NCI-H2171 treated with DMSO at 0.1 percent for 48 hours (cell line): Measurements from ENCODE around the gene PTCD2.
A peak's percentile ranks its signal among the peaks of the same experiment; 100 is the strongest.

Experiments used
- DNase-seq: peaks from one replicate; lab custom pipeline; 2025; lab: John Stamatoyannopoulos, UW

PTCD2 gene

DNA sequence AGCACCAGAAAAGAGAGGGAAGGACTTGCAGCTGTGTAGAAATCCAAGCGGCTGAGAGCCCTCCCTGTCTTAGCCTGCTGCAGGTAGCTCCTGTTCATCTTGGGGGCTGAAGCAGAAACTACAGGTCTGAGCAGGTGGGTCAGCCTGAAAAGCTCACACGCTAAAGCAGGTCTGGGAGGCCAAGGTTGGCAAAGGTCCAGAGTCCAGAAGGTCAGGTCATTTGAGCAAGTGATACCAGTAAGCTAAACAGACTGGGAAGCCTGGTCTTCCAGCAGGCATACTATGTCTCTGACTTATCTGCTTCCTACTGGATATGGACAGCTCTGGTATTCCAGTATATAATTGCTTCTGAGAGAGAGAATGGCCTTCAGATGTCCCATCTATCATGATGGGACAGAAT lies 26.2 kb downstream of the PTCD2 start:
- DNase-seq, result no peak

DNA sequence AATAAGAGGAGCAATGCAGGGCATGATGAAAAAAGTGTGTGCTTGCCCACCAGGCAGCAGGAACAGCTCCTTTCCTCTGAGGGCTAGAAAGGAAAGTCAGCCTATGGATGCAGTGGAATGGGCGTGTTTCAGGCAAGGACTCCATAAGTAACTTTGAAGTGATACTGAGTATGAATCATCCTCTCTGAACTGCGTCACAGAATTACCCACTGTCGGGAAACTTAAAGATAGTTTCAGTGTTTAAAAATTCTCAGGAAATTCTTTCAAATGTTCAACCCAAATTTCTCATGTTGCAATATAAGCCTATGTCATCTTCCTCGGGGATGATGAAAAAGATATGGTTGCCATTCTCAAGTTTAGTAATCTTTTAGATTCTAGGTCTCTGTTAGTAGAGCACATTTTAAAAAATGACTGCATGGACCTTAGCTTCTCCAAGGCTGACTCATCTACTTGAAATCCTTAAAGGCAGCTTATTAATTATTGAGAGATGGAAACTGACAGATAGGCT lies 27.7 kb downstream of the PTCD2 start:
- DNase-seq, result no peak

DNA sequence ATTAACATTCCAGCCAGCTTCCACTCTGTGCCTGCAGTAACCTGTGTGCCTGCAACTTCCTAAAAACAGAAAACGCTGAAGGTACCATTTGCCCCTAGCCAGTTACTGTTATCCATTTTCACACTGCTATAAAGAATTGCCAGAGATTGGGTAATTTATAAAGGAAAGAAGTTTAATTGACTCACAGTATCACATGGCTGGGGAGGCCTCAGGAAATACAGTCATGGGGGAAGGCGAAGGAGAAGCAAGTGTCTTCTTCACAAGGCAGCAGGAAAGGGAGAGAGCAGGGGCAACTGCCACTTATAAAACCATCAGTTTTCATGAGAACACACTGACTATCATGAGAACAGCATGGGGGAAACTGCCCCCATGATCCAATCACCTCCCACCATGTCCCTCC lies 31.2 kb downstream of the PTCD2 start:
- no peak for DNase-seq

DNA sequence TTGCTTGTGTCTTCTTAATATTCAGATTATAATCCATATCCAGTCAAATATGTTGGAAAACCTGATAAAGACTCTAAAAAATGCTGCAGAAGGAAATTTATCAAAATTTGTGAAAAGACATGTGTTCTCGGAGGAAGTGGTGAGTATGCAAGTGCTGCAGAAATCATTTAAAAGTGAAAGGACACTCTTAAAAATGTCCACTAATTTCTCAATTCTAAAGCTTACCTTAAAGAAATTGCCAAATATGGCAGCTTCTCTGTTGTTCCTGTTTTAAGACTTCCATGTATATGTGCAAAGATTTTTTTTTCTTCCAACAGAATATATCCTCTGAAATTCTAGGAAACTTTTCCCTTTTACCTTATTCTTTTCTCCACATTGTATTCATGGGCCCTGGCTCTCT lies 32.4 kb downstream of the PTCD2 start:
- DNase-seq, result no peak

DNA sequence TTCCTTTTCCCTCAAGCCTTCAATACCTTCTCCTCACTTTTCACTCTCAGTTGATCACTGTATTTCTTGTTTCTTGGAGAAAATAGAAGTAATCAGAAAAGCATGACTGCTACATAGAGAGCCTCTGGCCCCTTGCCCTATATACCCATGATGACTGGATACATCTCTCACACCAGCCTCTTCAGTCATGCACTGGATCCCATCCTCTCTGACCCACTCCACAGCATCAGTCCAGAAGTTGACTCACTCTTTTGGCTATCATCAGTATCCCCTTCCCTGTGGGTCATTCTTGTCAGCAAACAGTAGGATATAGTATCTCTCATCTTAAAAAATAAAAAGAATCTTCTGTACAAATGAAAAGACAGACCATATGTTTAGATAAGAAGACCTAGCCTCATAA lies 32.9 kb downstream of the PTCD2 start:
- peak; percentile 3 for DNase-seq

DNA sequence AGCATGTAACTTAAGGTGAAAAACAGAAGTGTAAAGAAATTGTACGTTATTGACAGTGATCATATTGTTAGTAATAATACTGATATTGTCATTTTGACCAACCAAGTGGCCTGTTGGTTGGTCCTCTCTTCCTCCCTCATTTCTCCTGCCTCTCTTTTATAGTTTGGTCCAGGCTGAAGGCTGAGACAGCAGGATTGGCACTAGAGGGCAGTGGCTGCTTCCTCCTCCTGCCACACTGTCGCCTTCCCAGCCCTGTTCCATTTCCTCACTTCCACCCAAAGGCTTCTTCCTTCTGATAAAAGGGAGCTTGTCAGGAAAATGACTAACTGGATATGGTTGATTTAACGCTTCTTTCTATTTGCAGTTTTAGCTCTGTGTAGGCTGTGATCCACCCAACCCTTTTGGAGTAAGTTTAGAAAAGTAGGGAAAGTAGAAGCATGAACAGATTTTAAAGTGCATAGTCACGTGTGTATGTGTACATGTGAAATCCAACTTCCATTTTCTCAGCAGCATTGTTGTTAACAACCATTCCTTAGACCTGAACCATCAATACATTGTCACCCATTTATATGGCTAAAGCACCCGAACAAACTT lies 35.6 kb downstream of the PTCD2 start:
- DNase-seq, result peak; percentile 21

DNA sequence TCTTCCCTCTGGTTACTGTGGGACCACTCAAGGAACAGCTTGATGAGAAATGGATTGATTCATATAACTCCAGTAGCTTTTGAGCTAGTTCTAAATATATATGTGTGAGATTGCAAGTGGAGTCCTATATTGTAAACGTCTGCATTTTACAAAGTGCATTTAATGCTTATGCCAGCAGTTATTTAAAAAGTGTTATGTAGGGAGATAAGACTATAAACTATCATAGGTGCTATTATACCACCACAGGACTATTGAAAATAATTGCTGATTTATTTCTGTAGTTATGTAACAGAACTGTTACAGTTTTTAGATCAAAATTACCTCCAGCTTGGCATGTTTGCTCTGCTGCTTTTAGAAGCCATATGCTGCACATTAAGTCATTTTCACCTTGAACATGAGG lies 36.2 kb downstream of the PTCD2 start:
- DNase-seq, result peak; percentile 15

DNA sequence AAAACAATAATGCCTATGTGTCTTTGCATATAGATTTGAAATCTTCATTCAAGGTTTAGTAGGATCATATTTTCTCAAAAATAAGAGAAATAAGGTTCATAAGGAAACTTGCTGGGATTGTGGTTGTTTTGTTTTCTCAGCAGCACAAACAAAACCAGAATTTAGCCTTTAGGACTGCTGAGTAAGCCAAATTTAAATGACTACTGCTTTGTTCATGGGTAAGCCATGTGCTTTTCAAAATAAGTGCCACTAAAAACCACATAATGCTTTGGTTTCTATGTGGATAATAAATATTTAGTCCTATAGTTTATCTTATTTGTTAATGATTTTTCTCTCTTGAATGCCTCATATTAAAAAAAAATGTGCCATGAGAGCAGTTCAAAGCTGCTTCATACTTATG lies 38.8 kb downstream of the PTCD2 start:
- DNase-seq, result no peak

DNA sequence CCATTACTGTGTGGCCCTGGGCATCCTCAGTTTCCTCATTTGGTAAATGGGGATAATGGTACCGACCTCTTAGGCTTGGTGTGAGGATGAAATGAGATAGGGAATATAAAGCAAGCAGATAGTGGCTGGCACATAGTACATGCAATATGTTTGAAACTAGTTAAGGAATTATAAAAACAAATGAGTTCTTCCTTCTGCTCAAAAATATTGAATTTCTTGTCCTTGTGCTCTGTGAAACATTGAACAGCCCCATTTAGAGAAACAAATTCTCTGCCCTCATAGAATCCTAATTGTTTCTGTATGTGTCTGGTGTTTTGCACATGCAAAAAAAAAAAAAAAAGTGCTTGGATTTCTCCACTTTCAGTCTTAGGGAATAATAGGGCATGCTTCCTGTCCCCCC lies 39.7 kb downstream of the PTCD2 start:
- no peak for DNase-seq

DNA sequence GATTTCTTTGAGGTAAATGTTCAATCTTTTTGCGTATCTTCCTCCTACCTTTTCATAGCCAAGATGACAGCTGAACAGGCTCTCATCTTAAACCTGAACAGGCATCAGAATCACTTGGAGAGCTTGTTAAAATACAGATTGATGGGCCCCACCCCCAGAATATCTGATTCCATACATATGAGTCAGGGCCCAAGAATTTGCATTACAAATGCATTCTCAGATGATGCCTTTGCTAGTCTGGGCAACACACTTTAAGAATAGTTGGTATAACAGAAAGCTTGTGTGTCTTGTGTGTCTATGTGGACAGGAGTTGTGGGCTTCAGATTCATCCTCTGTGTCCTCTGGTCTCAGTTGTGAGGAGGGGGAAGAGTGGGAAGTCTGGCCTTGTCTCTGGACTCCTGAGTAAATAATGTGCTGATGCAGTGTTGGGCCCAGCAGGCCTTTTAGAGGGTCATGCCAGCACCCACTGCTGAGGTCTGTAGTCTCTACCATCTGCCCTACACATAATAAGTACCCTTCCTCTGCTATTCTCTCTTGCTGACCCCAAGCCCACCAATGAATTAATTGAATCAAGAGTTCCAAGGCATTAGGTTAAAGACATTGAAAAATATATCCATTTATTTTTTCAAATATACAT lies 43.1 kb downstream of the PTCD2 start:
- no peak for DNase-seq

DNA sequence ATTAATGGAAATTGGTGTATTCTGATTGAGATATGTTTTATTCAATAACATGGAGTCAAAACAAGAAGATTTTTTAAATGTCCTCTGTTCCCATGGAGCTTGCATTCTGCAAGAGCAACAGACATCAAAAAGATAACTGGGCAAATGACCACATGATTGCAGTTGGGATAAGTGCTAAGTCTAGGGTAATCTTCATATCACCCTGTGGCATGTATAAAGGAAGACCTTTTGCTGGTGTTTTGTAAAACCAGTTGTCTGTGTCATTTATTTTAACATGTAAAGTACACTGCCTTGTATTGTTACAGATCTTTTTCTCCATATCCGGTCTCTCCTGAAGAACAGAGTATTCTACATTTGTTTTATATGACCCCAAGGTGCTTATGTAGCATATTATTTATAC lies 44.0 kb downstream of the PTCD2 start:
- DNase-seq, result no peak

DNA sequence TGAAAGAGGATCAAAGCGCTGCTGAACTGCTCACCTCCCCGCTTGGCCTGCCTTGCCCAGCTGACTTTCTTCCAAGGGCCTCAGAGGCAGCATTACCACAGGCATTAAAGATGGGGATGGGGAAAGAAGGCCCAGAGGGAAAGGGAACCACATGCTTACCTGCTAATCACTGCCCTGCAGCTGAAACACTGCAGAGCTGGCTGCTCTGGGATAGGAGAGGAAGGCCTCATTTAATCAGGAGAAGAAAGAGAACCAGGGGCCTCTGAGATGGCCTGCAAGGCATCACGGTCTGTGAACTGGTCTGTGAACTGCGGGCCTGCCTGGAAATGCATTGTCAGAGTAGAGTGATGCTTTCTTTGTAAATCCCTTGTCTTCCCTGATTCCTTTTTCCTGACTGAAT lies 44.8 kb downstream of the PTCD2 start:
- DNase-seq, result no peak

DNA sequence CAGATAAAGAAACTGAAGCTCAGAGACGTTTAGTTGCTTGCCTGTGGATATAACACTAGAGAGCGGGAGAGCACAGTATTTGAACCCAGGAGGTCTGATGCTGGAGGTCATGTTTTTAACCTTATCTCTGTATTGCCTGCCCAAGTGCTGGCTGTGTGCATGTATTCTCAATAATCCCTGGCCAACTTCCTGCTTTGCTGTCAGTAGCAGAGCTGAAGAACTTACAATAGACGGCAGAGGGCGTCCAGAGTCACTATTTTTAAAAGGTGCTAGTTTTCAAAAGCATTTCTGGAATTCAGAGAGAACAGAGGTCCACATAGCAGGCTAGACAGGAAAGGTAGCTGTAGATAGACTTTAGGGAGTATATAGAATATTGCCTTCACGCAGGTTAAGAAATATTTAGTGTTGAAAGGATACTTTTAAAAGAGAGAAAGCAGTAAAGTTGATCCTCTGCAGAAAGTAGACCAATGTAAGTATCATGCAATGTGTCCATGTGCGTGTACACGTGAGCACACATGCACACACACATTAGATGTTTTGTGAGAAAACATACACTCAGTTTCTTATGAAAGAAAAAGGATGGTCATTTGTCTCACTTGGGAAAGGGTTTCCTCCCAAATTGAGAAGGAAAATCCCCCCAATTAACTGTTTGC lies 46.3 kb downstream of the PTCD2 start:
- DNase-seq, result peak; percentile 42

DNA sequence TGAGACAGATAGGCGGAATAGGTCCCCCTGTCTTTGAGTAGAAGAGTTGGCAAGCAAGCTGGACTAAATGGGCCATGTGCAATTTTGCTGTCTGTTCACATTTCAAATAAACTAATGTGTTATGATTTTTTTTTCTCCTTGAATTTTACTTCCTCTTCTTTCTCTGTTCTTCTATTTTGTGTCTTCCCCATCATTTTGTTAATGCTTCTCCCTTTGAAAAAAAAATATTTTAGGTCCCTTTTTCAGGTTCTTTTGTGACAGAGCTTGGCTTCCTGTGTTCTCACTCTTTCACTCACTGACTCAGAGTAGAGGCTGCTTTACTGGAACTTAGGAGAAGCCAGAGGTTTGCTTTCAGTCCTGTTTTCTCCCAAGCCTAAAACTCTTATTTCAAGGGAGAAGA lies 48.1 kb downstream of the PTCD2 start:
- DNase-seq, result no peak

DNA sequence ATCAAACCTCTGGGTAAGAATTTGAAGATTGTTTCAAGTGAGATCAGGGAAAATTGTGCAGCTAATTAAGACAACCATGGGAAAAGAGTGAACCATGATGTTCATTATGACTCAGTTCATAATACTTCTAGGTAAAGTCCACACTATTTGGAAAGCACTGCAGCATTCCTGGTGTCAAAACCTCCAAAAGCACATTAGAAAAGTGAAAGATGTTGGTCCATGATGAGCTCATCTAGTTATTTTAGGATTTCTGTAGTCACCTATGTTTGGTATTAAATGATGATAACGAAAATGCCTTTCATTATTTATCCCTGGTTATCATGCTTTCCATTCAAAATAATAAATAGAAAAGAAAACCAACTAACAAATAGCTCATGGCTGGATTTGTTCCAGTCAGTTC lies 49.1 kb downstream of the PTCD2 start:
- DNase-seq, result no peak

DNA sequence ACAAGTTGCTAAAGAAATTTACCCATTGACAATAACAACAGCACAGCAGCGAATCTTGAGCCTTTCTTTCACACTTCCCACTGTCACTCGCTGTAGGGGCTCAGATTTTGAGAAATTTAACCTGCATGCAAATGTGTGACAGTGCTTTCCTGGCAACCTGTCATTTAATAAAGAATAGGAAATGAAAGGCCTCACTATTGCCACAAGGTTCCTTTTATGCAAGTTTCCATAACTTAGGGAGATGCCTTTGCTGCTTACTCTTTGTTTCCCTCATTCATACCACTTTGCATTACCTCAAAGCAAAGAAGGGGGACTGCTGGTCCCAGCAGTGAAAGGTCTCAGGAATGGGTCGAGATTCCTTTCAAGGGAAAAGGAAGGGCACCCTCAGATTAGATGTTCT lies 49.5 kb downstream of the PTCD2 start:
- DNase-seq, result no peak

DNA sequence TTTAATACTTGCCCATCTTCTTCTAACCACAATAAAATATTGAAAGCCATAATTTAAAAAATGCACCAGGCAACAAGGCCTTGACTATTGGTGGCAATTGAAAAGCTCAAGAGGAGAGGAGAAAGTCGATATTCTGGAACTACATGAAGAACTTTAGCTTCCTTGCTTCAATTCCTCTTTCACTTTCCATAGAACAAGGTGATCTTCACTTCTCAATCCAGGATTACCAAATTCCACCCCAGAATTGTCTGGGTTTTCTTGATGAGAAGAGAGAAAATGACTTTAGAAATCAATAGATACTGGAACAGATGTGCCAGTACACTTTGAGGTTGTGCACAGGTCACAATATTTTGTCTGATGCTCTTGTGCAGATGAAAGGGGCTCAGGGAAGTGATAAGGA lies 52.2 kb downstream of the PTCD2 start:
- DNase-seq, result no peak

DNA sequence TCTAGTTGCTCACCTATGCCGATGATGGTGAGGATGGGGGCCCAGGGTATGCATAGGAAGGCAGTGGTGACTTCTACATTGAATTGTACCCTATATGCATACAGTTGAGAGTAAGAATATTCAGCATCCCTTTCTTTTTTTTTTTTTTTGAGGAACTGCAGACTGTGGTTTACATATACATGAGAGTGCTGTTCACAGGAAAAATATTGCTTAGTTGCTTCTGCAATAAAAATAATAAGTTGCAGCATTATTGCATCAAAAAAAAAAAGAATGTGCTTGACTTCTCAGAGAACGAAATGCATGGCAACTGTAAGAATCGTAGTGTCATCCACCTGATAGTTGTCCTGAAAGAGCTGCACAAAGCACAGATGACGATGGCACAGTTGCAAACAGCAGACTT lies 52.8 kb downstream of the PTCD2 start:
- no peak for DNase-seq

DNA sequence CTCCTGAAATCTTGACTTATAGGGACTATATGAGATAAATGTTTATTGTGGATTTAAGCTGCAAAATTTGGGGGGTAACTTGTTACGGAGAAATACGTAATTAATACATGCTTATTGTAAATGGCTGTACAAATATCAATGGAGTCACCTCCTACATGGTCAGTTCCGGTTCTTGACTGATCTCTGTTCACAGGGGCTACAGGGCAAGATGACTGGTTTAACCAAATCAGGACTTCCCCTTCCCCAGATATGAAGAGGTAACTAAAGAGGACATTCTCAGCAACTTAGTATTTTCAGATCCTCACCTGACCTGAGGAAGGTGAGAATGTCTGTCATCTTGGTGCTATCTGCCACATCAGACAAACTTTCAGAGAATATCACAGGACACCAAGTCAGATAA lies 54.7 kb downstream of the PTCD2 start:
- DNase-seq, result no peak

DNA sequence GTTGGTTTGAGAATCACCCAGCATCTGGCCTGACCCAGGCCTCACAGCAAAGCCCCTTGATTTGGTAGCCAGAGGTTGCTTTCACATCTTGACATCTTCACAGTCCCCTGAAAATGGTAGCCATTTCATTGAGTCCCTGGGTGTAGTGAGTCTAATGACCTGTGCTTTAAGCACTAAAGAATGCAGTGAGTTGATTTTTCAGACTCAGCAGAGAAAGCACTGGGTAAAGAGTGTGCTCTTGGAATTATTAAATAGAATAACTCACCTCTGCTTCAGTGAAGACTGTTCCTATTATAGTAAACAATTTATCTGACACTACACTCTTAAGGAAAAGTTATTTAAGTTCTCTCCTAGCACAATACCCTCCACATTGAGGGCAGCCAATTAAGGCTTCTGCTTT lies 56.2 kb downstream of the PTCD2 start:
- no peak for DNase-seq

DNA sequence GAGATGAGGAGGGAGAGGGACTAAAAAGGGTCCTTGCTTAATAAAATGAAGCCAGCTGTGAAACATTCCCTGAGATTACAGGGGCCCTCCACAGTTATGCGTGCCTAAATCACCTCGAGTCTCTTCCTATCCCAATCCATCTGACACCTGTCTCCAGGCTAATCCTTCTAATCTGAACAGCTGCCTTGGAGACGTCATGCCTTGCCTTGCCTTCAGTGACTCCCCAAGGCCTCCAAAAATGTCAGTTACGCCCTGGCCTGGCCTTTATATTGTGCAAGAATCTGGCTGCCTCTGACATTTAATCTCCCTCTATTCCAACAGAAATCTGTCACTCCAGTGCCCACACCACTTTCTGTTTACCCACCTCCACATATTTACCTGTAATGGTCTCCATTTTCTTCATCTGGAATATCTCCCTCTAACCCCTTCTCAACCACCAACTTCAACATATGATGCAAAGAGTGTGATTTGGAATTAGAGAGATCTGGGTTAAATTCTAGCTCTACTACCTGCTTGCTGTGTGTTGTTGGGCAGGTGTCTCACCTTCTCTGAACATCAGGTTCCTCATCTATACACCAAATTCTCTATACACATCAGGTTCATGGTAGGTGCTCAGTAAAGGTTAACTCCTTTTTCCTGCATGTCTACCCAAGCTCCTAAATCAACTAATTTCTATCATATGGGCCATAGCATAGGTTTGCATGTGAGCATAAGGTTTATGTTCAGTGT lies 57.9 kb downstream of the PTCD2 start:
- peak; percentile 77 for DNase-seq

DNA sequence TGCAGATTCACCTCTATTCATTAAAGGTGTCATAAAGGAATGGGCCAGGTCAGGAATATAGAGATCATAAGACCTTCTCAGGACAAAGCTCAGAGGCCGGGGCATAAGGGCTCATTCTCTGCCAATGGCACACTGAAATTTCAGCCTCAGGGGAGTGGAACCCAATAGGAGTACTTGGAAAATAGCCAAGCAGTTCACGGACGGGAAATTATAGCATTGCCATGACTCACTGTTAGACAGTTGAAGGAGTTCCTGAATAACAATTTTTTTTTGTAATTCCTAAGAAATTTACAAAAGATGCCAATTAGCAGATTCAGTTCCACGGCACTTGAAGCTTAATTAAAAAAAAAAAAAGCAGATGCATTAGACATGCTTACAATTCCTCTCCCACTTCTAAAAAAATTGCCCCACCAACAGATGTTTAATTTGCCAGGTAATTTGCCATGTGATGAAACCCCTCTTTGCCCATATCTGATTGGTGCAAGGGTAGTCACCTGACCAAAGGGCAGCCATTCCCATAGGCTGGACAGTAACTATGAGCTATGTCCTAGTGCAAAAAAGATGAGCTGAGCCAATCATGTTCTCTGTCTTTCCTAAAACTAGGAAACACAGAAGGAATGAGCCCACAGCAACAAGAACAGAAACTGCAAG lies 58.6 kb downstream of the PTCD2 start:
- peak; percentile 90 for DNase-seq
